ENCODE results near the gene TLN1.

Gene TLN1

DNA sequence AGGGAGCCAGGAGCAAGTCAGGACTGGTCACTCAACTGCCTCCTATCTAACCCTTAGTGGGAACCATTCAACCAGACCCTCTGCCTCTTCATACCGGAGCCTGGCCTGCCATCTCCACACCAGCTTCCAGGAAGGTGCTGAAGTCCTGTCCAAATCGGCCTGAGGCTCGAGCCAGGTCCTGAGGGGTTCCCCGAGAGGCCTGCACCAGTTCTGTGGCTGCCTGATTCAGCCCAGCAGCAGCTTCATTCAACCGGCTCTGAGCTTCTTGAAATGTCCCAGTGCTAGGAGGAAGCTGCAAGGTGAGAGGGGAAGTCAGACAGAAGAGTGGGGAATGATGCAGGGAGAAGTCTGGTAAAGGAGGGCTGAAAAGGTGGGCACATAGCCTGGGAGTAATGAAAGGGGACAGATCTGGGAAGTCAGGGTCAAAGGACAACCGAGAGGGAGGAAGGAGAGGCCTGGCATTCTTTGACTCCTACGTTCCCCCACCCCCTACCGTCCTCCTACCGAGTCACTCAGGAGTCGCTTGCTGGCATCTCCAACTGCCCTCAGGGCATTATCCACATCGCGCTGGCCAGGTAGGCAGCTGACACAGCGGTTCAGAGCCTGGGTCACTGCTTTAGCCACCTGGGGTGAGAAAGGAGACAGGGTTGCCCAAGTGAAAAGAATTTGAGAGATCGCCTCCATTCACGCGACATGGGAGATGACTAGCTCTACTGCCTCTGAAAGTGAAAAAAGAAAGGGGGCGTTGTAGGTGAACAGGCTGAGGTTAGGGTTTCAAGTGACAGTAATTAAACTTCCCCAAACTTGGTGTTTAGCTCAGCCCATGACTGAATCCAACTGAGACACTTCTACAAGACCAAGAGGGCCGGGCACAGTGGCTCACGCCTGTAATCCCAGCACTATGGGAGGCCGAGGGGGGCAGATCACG is 20.2 kb downstream of the TLN1 start:
- DNase-seq (ENCODE audit: low read depth in 1 of 2, low spot score in 1 of 2), result no peak
- TF ChIP-seq, protein P1, sequence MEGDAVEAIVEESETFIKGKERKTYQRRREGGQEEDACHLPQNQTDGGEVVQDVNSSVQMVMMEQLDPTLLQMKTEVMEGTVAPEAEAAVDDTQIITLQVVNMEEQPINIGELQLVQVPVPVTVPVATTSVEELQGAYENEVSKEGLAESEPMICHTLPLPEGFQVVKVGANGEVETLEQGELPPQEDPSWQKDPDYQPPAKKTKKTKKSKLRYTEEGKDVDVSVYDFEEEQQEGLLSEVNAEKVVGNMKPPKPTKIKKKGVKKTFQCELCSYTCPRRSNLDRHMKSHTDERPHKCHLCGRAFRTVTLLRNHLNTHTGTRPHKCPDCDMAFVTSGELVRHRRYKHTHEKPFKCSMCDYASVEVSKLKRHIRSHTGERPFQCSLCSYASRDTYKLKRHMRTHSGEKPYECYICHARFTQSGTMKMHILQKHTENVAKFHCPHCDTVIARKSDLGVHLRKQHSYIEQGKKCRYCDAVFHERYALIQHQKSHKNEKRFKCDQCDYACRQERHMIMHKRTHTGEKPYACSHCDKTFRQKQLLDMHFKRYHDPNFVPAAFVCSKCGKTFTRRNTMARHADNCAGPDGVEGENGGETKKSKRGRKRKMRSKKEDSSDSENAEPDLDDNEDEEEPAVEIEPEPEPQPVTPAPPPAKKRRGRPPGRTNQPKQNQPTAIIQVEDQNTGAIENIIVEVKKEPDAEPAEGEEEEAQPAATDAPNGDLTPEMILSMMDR (IDR thresholded peaks at IDR 0.05; ENCODE audit: insufficient read depth, low read length), result no peak
- TF ChIP-seq, protein P2, sequence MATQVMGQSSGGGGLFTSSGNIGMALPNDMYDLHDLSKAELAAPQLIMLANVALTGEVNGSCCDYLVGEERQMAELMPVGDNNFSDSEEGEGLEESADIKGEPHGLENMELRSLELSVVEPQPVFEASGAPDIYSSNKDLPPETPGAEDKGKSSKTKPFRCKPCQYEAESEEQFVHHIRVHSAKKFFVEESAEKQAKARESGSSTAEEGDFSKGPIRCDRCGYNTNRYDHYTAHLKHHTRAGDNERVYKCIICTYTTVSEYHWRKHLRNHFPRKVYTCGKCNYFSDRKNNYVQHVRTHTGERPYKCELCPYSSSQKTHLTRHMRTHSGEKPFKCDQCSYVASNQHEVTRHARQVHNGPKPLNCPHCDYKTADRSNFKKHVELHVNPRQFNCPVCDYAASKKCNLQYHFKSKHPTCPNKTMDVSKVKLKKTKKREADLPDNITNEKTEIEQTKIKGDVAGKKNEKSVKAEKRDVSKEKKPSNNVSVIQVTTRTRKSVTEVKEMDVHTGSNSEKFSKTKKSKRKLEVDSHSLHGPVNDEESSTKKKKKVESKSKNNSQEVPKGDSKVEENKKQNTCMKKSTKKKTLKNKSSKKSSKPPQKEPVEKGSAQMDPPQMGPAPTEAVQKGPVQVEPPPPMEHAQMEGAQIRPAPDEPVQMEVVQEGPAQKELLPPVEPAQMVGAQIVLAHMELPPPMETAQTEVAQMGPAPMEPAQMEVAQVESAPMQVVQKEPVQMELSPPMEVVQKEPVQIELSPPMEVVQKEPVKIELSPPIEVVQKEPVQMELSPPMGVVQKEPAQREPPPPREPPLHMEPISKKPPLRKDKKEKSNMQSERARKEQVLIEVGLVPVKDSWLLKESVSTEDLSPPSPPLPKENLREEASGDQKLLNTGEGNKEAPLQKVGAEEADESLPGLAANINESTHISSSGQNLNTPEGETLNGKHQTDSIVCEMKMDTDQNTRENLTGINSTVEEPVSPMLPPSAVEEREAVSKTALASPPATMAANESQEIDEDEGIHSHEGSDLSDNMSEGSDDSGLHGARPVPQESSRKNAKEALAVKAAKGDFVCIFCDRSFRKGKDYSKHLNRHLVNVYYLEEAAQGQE (IDR thresholded peaks at IDR 0.05; ENCODE audit: insufficient replicate concordance, low read depth), result no peak
- TF ChIP-seq GABPA (IDR thresholded peaks at IDR 0.05; ENCODE audit: low read depth), result no peak
- no peak for TF ChIP-seq POLR2AphosphoS5 (IDR thresholded peaks at IDR 0.05; ENCODE audit: low read depth)
- no peak for TF ChIP-seq SPI1 (IDR thresholded peaks at IDR 0.05; ENCODE audit: borderline replicate concordance, low read depth)
- no peak overlapping the region for H3K27ac ChIP-seq (replicated peaks)
- H3K27me3 ChIP-seq (ENCODE audit: insufficient read depth, poor library complexity, severe bottlenecking), result no peaks in the 10 kb centered on the region
- no peak overlapping the region for H3K4me3 ChIP-seq (replicated peaks; ENCODE audit: insufficient read depth, low read length)

DNA sequence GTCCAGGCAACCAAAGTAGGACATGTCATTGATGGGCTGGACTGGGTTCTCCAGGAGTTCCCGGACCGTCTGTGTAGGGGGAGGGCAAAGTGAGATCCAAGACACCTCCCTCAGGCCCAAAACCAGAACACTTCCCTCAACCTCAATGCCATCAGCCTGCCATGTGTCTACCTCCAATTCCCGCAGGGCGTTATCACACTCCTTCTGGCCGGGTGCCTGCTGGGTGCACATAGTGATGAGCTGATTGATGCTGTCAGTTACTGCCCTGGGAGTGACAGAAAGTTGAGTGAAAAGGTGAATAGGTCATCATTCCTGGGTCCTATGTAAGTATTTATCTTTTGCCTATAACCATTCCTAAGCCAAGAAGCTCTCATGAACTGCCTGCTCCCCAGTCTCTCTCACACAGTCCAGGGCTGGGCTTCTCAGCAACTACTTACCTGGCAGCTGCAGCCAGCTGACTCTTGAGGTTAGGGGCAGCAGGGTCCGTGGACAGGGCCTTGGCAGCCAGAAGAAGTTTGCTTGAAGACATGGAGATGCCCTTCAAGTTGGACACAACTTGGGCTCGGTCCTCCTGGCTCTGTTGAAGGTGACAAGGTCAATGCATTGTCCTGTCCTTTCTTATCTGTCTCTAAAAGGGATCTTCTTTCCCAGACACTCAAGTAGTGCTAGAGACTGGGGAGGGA is 21.0 kb downstream of the TLN1 start:
- Histone ChIP-seq H3K27ac (replicated peaks) (no peak overlapping the region), H3K4me3 (replicated peaks; ENCODE audit: insufficient read depth, low read length) (no peak overlapping the region), H3K27me3 (ENCODE audit: insufficient read depth, poor library complexity, severe bottlenecking) (no peaks in the 10 kb centered on the region)
- no peak for DNase-seq (ENCODE audit: low read depth in 1 of 2, low spot score in 1 of 2)
- TF ChIP-seq POLR2AphosphoS5 (IDR thresholded peaks at IDR 0.05; ENCODE audit: low read depth), result no peak
- no peak for TF ChIP-seq SPI1 (IDR thresholded peaks at IDR 0.05; ENCODE audit: borderline replicate concordance, low read depth)
- no peak for TF ChIP-seq GABPA (IDR thresholded peaks at IDR 0.05; ENCODE audit: low read depth)
- TF ChIP-seq, protein P1 (IDR thresholded peaks at IDR 0.05; ENCODE audit: insufficient read depth, low read length), result no peak

DNA sequence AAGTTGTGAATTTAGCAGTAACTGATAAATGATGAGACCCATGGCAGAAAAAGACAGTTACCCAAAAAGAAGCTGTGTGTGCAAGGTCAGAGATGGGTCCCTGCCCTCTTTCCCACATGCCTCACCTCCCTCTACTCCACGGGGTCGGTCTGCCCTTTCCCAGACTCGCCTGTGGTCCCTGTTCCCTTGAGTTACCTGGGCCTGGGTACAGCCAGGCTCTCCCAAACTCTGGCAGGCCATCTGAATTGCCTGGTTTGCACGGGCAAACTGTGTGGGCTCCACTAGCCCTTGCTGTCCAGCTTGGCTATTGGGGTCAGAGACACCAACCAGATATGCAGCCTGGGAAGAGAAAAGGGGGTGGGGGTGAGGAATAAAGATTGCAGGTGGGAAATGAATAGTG is 23.8 kb downstream of the TLN1 start:
- no peak for DNase-seq (ENCODE audit: low read depth in 1 of 2, low spot score in 1 of 2)
- TF ChIP-seq, protein P2 (IDR thresholded peaks at IDR 0.05; ENCODE audit: insufficient replicate concordance, low read depth), result no peak
- no peak for TF ChIP-seq GABPA (IDR thresholded peaks at IDR 0.05; ENCODE audit: low read depth)
- TF ChIP-seq, protein P1 (IDR thresholded peaks at IDR 0.05; ENCODE audit: insufficient read depth, low read length), result no peak
- no peak for TF ChIP-seq SPI1 (IDR thresholded peaks at IDR 0.05; ENCODE audit: borderline replicate concordance, low read depth)
- no peak for TF ChIP-seq POLR2AphosphoS5 (IDR thresholded peaks at IDR 0.05; ENCODE audit: low read depth)
- Histone ChIP-seq H3K27me3 (ENCODE audit: insufficient read depth, poor library complexity, severe bottlenecking) (no peaks in the 10 kb centered on the region), H3K4me3 (replicated peaks; ENCODE audit: insufficient read depth, low read length) (no peak overlapping the region), H3K27ac (replicated peaks) (no peak overlapping the region)
